Chondrocyte (in vitro differentiated cells): Measurements from ENCODE around the gene GPRASP3. TPM values are rescaled to one million over a fixed set of nuclear protein-coding genes. Genes with fewer than 3 reads are reported as not detected.
"Not testable (repeated sequence)": the region's sequence is repeated elsewhere in the genome, so short reads cannot be mapped to it uniquely, and the experiment has no call there.

Source experiments
- DNase-seq: peaks from one replicate; pipeline ENCODE4 v3.0.0; 2021; ENCODE audit warnings: mixed read lengths, low spot score
- H3K27ac Mint-ChIP-seq: one replicate; pipeline ENCODE4 v1.8.0; 2021; ENCODE audit warnings: mild to moderate bottlenecking, moderate library complexity, mixed read lengths; ENCODE audit not compliant: unreplicated experiment
- H3K27me3 Mint-ChIP-seq: 2 replicates; pipeline ENCODE4 v1.8.0; 2021; ENCODE audit warnings: low read depth, mixed read lengths
- H3K36me3 Mint-ChIP-seq: 2 replicates; pipeline ENCODE4 v1.8.0; 2021; ENCODE audit warnings: low read depth, mixed read lengths
- H3K4me1 Mint-ChIP-seq: 2 replicates; pipeline ENCODE4 v1.8.0; 2021; ENCODE audit warnings: low read depth, mild to moderate bottlenecking, mixed read lengths
- H3K4me3 Mint-ChIP-seq: one replicate; pipeline ENCODE4 v1.8.0; 2021; ENCODE audit warnings: mild to moderate bottlenecking, moderate library complexity, mixed read lengths; ENCODE audit not compliant: unreplicated experiment
- H3K9me3 Mint-ChIP-seq: 2 replicates; pipeline ENCODE4 v1.8.0; 2021; ENCODE audit warnings: low read depth, mixed read lengths
- CTCF ChIP-seq: fragments of 200-600 bp; sonication (generic); IDR thresholded peaks from 2 replicates; pipeline ENCODE4 v1.5.0; 2021; ENCODE audit warnings: antibody characterized with exemption, mild to moderate bottlenecking, moderate library complexity
- long read RNA-seq: library from polyadenylated mRNA; stranded (forward); transcript quantifications from one replicate; pipeline ENCODE4 v2.0.0, GENCODE V29; 2021
- total RNA-seq: library from RNA; stranded (reverse); gene quantifications from 3 replicates; pipeline ENCODE4 v1.2.1, GENCODE V29; 2021

The GPRASP3 gene
- 2.5 to 3.8 TPM (median 3.2 TPM) in 3 replicates for total RNA-seq
- long read RNA-seq: 0 reads

GRCh38 chrX:102720237-102721168 is at the start of gene GPRASP3:
Gene GPRASP3, plus strand, starts transcription at chrX:102720743. Its CDS starts 28,253 bp downstream, at chrX:102748996.
- Mint-ChIP-seq H3K36me3 (no peaks in the 10 kb centered on the region), H3K4me3 (no peak within 1 kb of the TSS), H3K27ac (no peak within 1 kb of the TSS), H3K9me3 (peaks cover 11% of the 10 kb centered on the region), H3K4me1 (no peaks in the 10 kb centered on the region), H3K27me3 (no peaks in the 10 kb centered on the region)
- TF ChIP-seq CTCF: no peak
- DNase-seq: no peak

GRCh38 chrX:102672856-102673255 is 47.7 kb upstream of the GPRASP3 start:
- Mint-ChIP-seq H3K4me1 (peaks cover 20% of the 10 kb centered on the region), H3K36me3 (peaks cover 7% of the 10 kb centered on the region), H3K27ac (peak overlapping the region; percentile 90), H3K9me3 (peaks cover 19% of the 10 kb centered on the region), H3K4me3 (no peak overlapping the region), H3K27me3 (no peaks in the 10 kb centered on the region)
- DNase-seq: no peak
- TF ChIP-seq CTCF: no peak

- not testable (repeated sequence) for H3K36me3 Mint-ChIP-seq, H3K27ac Mint-ChIP-seq, DNase-seq, H3K27me3 Mint-ChIP-seq, H3K4me3 Mint-ChIP-seq
- H3K4me1 Mint-ChIP-seq: peaks cover 12% of the 10 kb centered on the region
- H3K9me3 Mint-ChIP-seq: peaks cover 35% of the 10 kb centered on the region
These were observed 43.1 kb upstream of the GPRASP3 start for GRCh38 chrX:102677479-102677878.

GRCh38 chrX:102684772-102685520 is 35.6 kb upstream of the GPRASP3 start:
- Mint-ChIP-seq H3K36me3 (peaks cover 13% of the 10 kb centered on the region), H3K27me3 (no peaks in the 10 kb centered on the region), H3K27ac (no peak overlapping the region), H3K4me1 (no peaks in the 10 kb centered on the region), H3K9me3 (peaks cover 55% of the 10 kb centered on the region), H3K4me3 (no peak overlapping the region)
- no peak for DNase-seq
- TF ChIP-seq CTCF: no peak

- no peaks in the 10 kb centered on the region for H3K27me3 Mint-ChIP-seq
- H3K4me1 Mint-ChIP-seq: peaks cover 8% of the 10 kb centered on the region
- H3K27ac Mint-ChIP-seq: no peak overlapping the region
- no peak for TF ChIP-seq CTCF
- no peak for DNase-seq
- H3K36me3 Mint-ChIP-seq: peaks cover 2% of the 10 kb centered on the region
- H3K9me3 Mint-ChIP-seq: peaks cover 23% of the 10 kb centered on the region
- H3K4me3 Mint-ChIP-seq: no peak overlapping the region
These were observed 25.8 kb upstream of the GPRASP3 start for GRCh38 chrX:102694749-102695148.
